IPS-NIHi7 (cell line): ENCODE data around the gene DCTN3.

ENCODE experiments used
- DNase-seq: peaks from one replicate; pipeline ENCODE4 v3.0.0; 2012; ENCODE audit warnings: mixed read lengths; ENCODE audit errors: extremely low spot score

DCTN3 gene

DNA sequence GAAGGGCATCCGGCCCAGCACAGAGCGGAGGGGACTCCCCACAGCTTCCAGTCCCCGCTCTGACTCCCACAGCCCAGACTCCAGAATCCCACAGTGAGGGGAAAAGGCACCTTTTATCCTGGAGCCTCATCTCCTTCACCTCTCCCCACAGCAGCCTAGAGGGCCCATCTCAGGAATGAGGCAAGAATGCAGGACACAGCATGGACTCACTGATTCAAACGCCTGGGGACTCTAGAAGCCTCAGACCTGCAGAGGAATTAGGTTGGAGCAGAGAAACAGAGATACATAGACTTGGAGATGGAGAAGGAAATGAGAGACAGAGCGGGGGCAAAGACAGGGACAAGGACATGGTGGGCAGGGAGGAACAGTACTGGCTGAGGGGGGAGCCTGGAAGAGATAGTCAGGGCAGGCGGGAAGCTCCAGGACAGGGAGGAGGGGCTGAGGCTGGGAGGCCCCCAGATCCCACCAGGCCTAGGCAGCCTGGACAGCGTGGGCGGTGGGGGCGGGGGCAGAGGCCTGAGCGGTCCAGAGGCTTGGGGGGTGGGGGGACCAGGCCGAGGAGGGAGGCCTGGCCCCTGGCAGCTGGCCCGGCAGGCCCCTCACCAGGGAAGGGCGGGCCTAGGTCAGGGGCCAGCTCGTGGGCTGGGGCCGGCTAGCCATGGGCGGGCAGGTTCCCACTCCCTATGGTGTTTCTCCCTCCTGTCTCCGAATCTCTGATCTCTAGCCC is 46.5 kb downstream of the DCTN3 start:
- no peak for DNase-seq

DNA sequence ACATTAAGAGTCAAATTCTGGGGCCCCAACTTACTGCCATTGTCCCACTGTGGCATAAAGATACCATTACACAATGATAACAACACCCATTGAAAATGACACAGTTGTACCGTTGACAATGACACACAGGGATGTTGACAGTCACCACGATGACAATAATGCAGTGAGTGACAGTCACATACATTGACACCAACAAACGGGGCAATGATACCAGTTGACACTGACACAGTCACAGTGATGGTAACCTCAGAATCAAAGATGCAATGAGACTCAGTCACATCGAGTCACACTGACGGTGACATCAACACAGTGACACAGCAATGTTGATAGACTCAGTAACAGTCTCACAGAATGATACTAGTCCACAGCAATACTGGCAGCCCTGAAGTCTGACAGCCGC is 47.7 kb downstream of the DCTN3 start:
- no peak for DNase-seq

DNA sequence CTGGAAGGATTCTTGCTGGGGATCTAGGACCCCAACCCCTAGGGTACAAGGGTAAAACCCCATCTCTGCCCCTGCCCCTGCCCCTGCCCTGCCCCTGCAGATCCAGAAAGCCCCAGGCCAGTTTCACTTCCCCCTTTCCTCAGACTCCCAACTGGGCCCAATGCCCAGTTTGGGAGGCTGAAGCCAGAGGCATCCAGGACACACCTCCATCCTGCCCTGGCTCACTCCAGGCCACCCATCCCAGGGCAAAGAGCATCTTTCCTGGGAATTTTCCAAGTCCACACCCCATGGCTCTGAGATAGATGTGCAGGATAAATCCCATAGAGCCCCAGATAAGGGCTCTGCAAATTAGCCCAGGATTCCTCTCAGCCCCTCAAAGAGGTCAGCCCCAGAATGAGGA is 48.2 kb downstream of the DCTN3 start:
- no peak for DNase-seq

DNA sequence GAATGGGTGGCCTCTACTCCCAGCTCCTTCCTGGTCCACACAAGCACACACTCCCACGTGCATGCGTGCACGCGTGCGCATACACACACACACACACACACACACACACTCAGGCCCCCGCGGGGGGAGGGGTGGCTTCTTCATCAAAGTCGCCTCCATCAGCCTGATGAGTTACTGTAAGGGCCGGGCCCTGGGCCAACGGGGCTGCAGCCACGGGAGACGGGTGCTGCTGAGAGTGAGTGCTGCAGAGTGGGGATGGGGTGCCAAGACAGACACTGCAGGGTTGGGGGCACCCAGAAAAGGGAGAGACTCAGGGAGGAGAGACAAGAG is 48.8 kb downstream of the DCTN3 start:
- no peak for DNase-seq

DNA sequence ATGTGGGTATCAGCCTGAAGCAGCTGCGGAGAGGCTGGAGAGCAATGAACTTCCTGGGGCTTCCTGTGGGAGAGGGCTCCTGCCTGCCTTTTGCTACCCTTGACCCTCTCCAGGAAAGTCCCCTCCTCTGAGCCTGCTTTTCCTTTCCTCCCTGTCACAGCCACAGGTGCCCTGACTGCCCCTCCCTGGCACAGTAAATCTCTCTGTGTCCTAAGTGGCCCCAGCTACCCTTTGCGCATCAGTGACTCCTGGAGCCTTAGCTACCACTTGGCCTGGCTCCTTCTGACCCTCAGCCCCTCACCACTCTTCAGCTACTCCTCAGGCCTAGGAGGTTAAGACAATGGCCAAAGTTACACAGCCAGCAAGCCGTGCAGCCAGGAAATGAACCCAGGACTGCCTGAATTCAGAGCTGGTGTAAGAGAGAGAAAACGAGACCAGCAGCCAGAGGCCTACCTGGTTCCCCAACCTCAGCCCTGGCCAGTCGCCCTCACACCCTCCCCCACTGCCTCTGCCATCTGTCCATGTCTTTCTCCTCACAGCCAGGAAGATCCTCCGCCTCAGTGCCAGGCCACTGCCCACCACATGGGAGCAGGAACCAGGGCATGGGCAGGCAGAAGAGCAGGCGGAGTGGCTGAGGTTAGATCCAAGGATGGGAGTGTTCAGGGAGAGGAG is 49.4 kb downstream of the DCTN3 start:
- DNase-seq: no peak

DNA sequence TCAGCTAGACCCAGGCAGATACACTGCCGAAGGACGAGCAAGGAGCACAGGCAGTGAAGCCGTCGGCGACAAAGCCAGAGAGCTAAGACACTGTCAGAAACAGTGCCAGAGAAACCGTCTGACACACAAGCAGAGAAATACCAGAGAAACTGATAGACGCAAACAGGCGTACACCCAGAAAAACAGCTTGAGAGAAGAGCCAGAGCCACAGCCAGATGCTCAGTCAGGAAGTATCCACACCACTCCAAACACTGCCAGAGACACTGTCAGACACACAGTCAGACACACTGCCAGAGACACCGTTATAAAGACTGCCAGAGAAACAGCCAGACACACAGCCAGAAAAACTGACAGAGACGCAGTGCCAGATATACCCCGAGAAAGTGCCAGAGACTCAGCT is 49.9 kb downstream of the DCTN3 start:
- no peak for DNase-seq

DNA sequence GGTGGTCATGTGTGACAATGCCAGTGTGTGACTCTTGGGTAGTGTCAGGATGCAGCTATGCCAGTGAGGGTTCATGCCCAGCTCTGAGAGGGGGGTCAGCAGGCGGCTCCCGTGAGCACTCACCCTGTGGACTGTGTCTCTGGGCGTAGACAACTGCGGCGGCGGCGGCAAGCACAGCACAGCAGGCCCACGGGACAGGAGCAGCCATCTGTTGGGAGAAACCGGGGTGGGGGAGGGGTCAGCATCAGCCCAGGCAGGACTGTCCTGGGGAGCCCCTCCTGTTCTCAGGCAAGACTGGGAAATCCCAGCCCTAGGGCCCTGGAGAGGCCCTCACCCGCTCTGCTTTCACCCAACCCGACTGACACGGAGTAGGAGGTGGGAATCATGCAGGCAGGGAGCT is 51.5 kb downstream of the DCTN3 start:
- no peak for DNase-seq

DNA sequence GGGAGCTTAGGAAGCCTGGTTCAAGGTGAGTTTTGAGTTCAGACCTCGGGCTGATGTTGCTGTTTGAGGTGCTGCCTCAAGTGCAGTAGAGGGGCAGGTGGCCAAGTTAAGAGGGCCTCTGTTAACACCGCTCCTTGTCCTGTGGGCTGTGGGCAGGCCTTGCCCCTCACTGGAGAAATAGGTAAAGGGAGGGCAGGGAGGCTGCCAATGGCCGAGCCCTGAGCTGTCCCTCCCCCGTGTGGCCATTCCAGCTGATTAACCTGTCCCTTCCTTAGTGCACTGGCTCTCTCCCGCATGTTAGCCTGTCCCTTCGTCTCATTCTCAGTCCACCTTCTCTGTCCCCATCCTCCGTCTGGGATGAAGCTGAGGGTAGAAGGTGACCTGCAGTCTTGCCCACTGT is 52.2 kb downstream of the DCTN3 start:
- no peak for DNase-seq

DNA sequence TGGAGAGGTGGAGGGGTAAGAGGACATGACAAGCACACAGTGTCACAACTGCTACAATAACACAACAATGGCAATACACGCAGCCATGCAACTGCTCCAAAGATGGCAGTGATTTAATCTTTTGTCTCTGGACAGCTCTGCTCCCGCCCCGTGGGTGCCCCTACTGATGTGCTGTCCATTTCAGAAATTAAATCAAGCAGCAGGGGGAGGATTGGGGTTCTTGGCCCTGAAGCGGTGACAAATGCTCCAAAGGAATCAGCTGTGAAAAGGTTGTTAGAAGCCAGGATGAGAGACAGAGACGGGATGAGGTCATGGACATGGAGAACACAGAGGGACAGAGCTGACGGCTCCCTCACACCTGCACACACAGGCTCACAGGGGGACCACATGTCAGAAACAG is 53.3 kb downstream of the DCTN3 start:
- DNase-seq: no peak

DNA sequence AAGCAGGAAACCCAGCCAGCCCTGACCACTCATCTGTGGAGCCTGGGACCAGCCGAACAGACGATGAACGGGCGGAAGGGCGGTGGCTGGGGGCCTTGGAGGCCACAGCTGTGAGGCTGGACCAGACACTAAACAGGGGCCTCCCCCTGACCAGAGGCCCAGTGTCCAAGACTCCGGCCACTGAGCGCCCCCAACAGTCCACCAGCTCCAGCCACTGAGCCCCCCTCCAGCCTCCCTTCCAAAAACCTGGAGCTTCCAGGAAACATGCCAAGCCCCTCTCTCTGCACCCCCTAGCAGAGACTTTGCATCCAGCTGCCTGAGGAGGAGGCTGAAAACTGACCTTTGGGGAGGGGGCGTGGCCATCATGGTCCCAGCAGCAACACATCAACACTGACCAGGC is 54.0 kb downstream of the DCTN3 start:
- no peak for DNase-seq

DNA sequence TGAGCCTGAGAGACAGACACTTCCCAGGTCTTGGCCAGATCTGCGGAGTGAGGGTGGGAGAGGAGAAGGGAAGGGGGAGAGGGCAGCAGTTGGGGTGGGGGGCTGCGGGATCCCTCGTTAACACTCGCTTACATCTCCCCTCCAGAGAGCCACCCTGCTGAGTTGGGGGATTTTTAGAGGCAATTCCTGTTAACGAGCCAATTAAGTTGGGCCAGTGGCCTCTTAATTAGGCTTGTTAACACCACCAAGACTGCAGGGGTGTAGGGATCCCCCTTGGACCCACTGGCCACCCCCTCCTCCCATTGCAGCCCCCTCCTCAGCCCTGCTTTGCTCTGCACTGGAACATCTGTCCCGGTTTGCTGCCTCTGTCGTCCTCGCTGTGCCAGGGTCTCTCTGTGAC is 54.4 kb downstream of the DCTN3 start:
- no peak for DNase-seq

DNA sequence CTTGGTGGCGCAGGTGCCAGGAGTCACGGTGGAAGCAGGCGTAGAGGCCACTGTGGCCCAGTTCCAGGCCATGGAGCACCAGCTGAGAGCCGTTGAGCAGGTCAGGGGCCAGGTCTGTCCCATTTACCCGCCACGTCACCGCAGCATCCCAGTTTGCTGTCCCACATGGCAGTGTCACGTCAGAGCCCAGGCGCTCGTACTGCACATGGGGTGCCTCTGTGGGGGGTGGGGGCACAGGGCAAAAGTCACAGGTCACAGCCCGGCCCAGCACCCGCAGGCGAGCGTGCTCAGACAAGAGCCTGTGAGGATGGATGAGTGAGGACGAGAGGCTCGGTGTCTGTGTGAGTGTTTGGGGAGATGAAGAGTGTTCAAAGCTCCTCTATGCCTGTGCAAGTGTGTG is 55.7 kb downstream of the DCTN3 start:
- DNase-seq: no peak
